GM12892 (cell line): Measurements from ENCODE around the gene SP110.

Source experiments
- POLR2A ChIP-seq: IDR thresholded peaks from 2 replicates; pipeline ENCODE4 v1.6.1; 2011; ENCODE audit warnings: low read depth, low read length, control low read depth
- POLR2AphosphoS5 ChIP-seq: IDR thresholded peaks from 2 replicates; pipeline ENCODE4 v1.6.1; 2011; ENCODE audit warnings: low read depth, low read length, control low read depth

DNA sequence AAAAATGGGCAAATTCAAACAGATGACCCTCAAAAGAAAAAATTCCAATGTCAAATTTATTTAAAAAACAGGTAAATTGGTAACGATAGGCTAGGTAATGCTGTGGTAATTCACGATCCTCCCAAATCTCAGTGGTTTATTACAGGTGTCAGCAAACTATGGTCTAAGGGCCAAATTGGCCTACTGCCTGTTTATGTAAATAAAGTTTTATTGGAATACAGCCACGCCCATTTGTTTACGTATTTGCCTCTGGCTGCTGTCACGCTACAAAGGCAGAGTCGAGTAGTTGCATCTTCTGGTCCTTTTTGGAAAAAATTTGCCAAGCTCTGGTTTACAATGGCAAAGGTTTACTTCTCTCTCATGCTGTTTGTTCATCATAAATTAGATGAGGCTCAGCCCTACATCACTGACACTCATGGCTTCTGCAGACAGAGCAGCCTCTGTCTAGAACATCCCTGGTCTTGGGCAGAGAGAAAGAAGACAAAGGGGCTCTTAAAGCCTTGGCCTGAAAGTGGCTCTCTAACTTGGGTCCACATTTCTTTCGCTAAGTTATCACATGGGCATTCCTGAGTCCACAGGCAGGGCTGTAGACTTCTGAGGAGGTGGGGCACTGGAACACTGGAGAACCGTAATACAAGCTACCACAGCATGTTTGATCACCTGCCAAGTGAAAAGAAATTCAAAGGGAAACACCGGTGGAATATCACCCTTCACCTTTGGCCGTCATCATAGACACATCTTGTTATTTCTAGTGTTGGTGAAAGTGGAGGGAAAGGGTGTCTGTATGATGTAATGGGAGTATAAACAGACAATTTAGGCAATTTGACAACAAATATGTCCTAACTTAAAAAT, 34.8 kb downstream of the SP110 start:
- TF ChIP-seq POLR2AphosphoS5 (no peak), POLR2A (no peak)
